Measurements from ENCODE around the gene RHBDL2. TPM values are rescaled to one million over a fixed set of nuclear protein-coding genes. Genes with fewer than 3 reads are reported as not detected.

The RHBDL2 gene
- total and polyA plus RNA-seq, 2 of the 4 experiments (the other 2 are of a cell fraction), result 0.36 to 0.38 TPM

GRCh38 chr1:38892976-38893375 is 48.7 kb downstream of the RHBDL2 start:
- Histone ChIP-seq H3K18ac (ENCODE audit: low read depth, low read length) (no peak overlapping the region), H2BK5ac (ENCODE audit: low read depth, low read length, poor library complexity, severe bottlenecking) (no peak overlapping the region), H4K20me1 (ENCODE audit: insufficient read depth, low read length) (no peaks in the 10 kb centered on the region), H2AK9ac (replicated peaks; ENCODE audit: low read depth, low read length, poor library complexity) (no peak overlapping the region), H3K14ac (replicated peaks; ENCODE audit: low read depth, low read length) (no peak overlapping the region), H4K5ac (ENCODE audit: low read depth, low read length) (no peak overlapping the region), H2BK20ac (ENCODE audit: low read depth, low read length) (no peak overlapping the region), H3K4me1 (ENCODE audit: control insufficient read depth, insufficient read depth, low read length) (no peaks in the 10 kb centered on the region), H4K8ac (ENCODE audit: low read depth in 2 of 2, low read length in 2 of 2) (no peak overlapping the region), H3K23ac (ENCODE audit: low read depth, low read length) (no peak overlapping the region), H3K27ac (ENCODE audit: insufficient read depth, low read length) (no peak overlapping the region), H3K56ac (ENCODE audit: extremely low read depth, insufficient read depth, low read length) (no peak overlapping the region), H2BK15ac (ENCODE audit: low read depth, low read length) (no peak overlapping the region), H3K4me3 (ENCODE audit: insufficient read depth, low read depth, low read length) (no peak overlapping the region), H3K4me2 (ENCODE audit: low read depth, low read length) (no peak overlapping the region), H3K79me1 (ENCODE audit: low read depth in 1 of 2, low read length in 2 of 2) (no peaks in the 10 kb centered on the region), H2AK5ac (ENCODE audit: low read depth, low read length) (no peak overlapping the region), H3K9me3 (ENCODE audit: control insufficient read depth, insufficient read depth, low read length) (no peaks in the 10 kb centered on the region), H2BK120ac (ENCODE audit: low read depth, low read length) (no peak overlapping the region), H3K27me3 (ENCODE audit: control insufficient read depth, insufficient read depth, low read length) (no peaks in the 10 kb centered on the region), H3K9me1 (ENCODE audit: insufficient read depth, low read length) (no peaks in the 10 kb centered on the region), H3K4ac (ENCODE audit: low read depth, low read length) (no peak overlapping the region), H3K36me3 (ENCODE audit: control insufficient read depth, insufficient read depth, low read length) (no peaks in the 10 kb centered on the region), H2AFZ (replicated peaks; ENCODE audit: low read length, poor library complexity) (no peak overlapping the region), H3K9ac (ENCODE audit: low read depth, low read length) (no peak overlapping the region), H4K91ac (ENCODE audit: insufficient read depth, low read depth, low read length) (no peak overlapping the region)
- no TSS peak for BruUV-seq (replicated peaks)
- ChIA-PET CTCF (no interaction called here), POLR2A (ENCODE audit: unreplicated experiment) (interaction anchor here (0.7 kb wide), 1 partner anchor 46 kb away, joined by 4 read pairs; no protein-coding TSS in a partner anchor)
- in situ Hi-C loops (cut with MboI; ENCODE audit: low sequenced_read_pairs) (no loop called here), intact Hi-C loops (cut with micrococcal nuclease) (no loop called here), dilution Hi-C loops (cut with HindIII; ENCODE audit: low sequenced_read_pairs, unreplicated experiment) (no loop called here)
- WGBS, 2 experiments (ENCODE audit: extremely low coverage in 2 of 2, insufficient read length in 1 of 2), result no CpG with 5 or more reads among the region's 1 CpG
- DNase-seq (no peak), ATAC-seq (ENCODE audit: low read depth) (no peak)
- TF ChIP-seq RAD21 (IDR thresholded peaks at IDR 0.05; ENCODE audit: low read length) (no peak), RFX5 (IDR thresholded peaks at IDR 0.05; ENCODE audit: low read depth, low read length) (no peak), BHLHE40 (IDR thresholded peaks at IDR 0.05; ENCODE audit: low read depth, low read length) (no peak), USF2 (IDR thresholded peaks at IDR 0.05; ENCODE audit: low read depth, low read length) (no peak), RCOR1 (IDR thresholded peaks at IDR 0.05; ENCODE audit: insufficient replicate concordance, low read length) (no peak), SMC3 (IDR thresholded peaks at IDR 0.05; ENCODE audit: low read depth, low read length) (no peak), ELK1 (IDR thresholded peaks at IDR 0.05; ENCODE audit: borderline replicate concordance, low read depth, low read length) (no peak), CHD1 (IDR thresholded peaks at IDR 0.05; ENCODE audit: low read depth, low read length) (no peak)

All from IMR-90 (cell line).